Measurements from ENCODE around the gene CTBP2. TPM values are rescaled to one million over a fixed set of nuclear protein-coding genes. Genes with fewer than 3 reads are reported as not detected.
A peak's percentile ranks its signal among the peaks of the same experiment; 100 is the strongest.

Gene CTBP2
- total RNA-seq, 4 donors from 2014 or later: 65.9 to 129 (median 71.2) TPM

DNA sequence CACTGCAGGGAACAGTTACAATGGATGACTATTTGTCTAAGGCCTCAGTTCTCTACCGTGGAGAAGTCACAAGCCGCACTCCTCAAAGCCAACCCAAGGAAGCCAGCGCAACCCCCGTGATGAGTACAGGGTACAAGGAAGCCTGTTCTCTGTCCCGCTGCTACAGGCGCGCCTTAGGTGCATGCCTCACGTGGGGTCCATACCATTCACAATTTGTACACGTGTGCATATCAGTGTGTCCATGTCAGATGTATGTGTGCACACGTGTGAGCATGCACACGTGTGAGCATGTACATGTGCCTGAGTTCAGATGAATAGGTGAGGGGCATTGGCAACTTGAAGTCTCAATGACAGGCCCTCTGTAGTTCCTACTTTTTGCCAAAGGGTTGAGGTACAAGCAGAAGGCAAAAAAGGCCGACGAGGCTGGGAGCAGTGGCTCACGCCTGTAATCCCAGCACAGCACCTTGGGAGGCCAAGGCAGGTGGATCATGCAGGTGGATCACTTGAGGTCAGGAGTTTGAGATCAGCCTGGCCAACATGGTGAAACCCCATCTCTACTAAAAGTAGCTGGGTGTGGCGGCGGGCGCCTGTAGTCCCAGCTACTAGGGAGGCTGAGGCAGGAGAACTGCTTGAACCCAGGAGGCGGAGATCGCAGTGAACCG lies 62.8 kb downstream of the CTBP2 start:
- Histone ChIP-seq H3K27ac (no peak overlapping the region), H3K27me3 (no peaks in the 10 kb centered on the region), H3K4me1 (peaks cover 0 to 28% of the 10 kb centered on the region in 2 donors), H3K36me3 (no peaks in the 10 kb centered on the region), H3K9me3 (no peaks in the 10 kb centered on the region), H3K4me3 (no peak overlapping the region)
- TF ChIP-seq POLR2A (IDR thresholded peaks at IDR 0.05): no peak
- TF ChIP-seq, protein P1, sequence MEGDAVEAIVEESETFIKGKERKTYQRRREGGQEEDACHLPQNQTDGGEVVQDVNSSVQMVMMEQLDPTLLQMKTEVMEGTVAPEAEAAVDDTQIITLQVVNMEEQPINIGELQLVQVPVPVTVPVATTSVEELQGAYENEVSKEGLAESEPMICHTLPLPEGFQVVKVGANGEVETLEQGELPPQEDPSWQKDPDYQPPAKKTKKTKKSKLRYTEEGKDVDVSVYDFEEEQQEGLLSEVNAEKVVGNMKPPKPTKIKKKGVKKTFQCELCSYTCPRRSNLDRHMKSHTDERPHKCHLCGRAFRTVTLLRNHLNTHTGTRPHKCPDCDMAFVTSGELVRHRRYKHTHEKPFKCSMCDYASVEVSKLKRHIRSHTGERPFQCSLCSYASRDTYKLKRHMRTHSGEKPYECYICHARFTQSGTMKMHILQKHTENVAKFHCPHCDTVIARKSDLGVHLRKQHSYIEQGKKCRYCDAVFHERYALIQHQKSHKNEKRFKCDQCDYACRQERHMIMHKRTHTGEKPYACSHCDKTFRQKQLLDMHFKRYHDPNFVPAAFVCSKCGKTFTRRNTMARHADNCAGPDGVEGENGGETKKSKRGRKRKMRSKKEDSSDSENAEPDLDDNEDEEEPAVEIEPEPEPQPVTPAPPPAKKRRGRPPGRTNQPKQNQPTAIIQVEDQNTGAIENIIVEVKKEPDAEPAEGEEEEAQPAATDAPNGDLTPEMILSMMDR (IDR thresholded peaks at IDR 0.05): no peak
- DNase-seq: no peak
- intact Hi-C loops (cut with DNase I; ENCODE audit: low total_unique reads): no loop called here

DNA sequence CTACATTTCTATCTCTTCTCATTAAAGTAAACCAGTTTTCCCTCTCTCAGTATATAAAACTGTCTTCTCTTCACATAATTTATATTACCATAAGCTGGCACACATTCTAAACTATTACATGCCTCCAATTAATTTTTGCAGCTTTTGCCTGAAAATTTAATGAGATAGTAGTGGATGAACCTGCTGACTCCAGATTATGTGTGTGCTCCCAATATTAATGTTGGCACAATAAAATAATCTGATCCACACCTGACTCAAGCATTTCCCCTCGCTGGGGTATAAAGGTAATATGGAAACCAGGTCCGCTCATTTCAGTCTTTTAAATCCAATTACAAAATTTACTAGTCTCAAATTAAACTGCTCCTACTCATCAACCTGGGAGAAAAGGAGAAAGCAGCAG lies 63.4 kb downstream of the CTBP2 start:
- Histone ChIP-seq H3K4me1 (peaks cover 0 to 24% of the 10 kb centered on the region in 2 donors), H3K27me3 (no peaks in the 10 kb centered on the region), H3K9me3 (no peaks in the 10 kb centered on the region), H3K27ac (peak overlapping the region in 1 of 2 donors; percentile 77), H3K36me3 (no peaks in the 10 kb centered on the region), H3K4me3 (no peak overlapping the region)
- TF ChIP-seq, protein P1 (IDR thresholded peaks at IDR 0.05): no peak
- no peak for TF ChIP-seq POLR2A (IDR thresholded peaks at IDR 0.05)
- DNase-seq: no peak
- intact Hi-C loops (cut with DNase I; ENCODE audit: low total_unique reads): no loop called here

DNA sequence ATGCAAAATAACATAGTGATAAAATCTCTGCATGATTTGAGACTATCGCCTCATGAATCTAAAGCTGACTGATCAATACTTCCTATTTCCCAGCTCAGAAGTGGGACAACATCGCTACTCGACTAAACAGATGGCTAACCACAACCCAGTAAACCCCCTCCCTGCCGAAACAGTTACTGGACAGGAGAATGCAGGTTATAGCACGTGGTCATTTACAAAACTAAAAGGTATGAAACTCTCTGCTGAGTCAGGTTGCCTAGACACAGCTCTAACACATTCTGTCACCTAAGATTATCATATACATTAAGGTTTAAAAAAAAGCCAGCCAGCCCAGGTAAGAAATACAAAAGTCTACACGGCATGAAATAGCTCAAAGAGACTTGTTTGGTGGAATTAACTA lies 64.0 kb downstream of the CTBP2 start:
- Histone ChIP-seq H3K4me3 (no peak overlapping the region), H3K4me1 (peaks cover 0 to 24% of the 10 kb centered on the region in 2 donors), H3K36me3 (no peaks in the 10 kb centered on the region), H3K9me3 (no peaks in the 10 kb centered on the region), H3K27ac (peak overlapping the region; percentile 17 to 77), H3K27me3 (no peaks in the 10 kb centered on the region)
- TF ChIP-seq POLR2A (IDR thresholded peaks at IDR 0.05): no peak
- TF ChIP-seq, protein P1 (IDR thresholded peaks at IDR 0.05): no peak
- intact Hi-C loops (cut with DNase I; ENCODE audit: low total_unique reads): no loop called here
- DNase-seq: no peak

DNA sequence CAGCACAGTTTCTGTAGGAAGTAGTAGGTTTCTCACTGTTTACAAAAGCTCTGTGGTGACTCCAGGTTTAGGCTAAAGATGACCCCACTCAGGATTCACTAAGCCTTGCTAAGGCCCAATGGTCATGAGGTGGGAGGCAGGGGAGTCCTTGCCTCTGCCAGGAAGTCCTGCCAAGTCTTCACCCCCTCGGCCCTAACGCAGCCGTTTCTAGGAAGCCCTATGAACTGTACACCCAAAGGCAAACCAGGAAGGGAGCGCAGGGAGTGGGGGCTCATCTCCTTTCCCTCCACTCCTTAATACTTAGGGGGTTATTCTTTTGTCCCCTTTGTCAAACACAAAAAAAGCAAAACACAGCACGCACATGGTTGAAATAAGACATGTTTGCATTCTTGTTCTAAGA lies 64.6 kb downstream of the CTBP2 start:
- intact Hi-C loops (cut with DNase I; ENCODE audit: low total_unique reads): no loop called here
- TF ChIP-seq, protein P1 (IDR thresholded peaks at IDR 0.05): no peak
- no peak for TF ChIP-seq POLR2A (IDR thresholded peaks at IDR 0.05)
- Histone ChIP-seq H3K4me3 (no peak overlapping the region), H3K36me3 (no peaks in the 10 kb centered on the region), H3K27ac (peak overlapping the region; percentile 17 to 77), H3K27me3 (no peaks in the 10 kb centered on the region), H3K4me1 (peaks cover 0 to 24% of the 10 kb centered on the region in 2 donors), H3K9me3 (no peaks in the 10 kb centered on the region)
- DNase-seq: no peak

DNA sequence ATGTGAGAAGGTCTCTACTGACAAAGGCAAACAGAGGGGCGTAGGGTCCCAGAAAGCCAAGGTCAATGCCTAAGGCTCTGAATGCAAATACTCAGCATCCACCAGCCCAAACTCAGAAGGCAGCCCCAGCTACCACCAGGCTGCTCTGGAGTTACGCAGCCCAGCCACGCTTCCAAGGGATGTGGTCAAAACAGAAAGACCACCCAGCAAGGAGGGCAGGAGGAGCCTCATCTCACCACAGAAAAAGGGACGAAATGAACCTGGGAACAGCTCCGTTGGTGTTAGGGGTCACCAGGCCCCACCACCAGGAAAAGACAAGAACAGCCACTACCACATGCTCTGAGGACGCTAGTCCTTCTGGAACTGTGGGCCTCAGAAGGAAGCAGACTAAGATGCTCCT lies 65.1 kb downstream of the CTBP2 start:
- DNase-seq: no peak
- Histone ChIP-seq H3K27ac (peak overlapping the region in 1 of 2 donors; percentile 77), H3K9me3 (no peaks in the 10 kb centered on the region), H3K36me3 (no peaks in the 10 kb centered on the region), H3K27me3 (no peaks in the 10 kb centered on the region), H3K4me3 (no peak overlapping the region), H3K4me1 (peaks cover 0 to 24% of the 10 kb centered on the region in 2 donors)
- TF ChIP-seq, protein P1 (IDR thresholded peaks at IDR 0.05): no peak
- TF ChIP-seq POLR2A (IDR thresholded peaks at IDR 0.05): no peak
- intact Hi-C loops (cut with DNase I; ENCODE audit: low total_unique reads): no loop called here
